ENCODE measurements around the gene SLC39A2.
A peak's percentile ranks its signal among the peaks of the same experiment; 100 is the strongest.
"Not testable (repeated sequence)": the region's sequence is repeated elsewhere in the genome, so short reads cannot be mapped to it uniquely, and the experiment has no call there.

Gene SLC39A2

GRCh38 chr14:20998674-20999366, at the start of gene SLC39A2:
TSS of gene SLC39A2 (plus strand) at chr14:20999293. CDS start at chr14:20999447, 154 bp downstream.
- DNase-seq (ENCODE audit: low spot score): no peak

- DNase-seq (ENCODE audit: low spot score): not testable (repeated sequence)
These were observed 44.2 kb upstream of the SLC39A2 start, which contains the start of gene RNASE2 for GRCh38 chr14:20954736-20955537. TSS of gene RNASE2 (plus strand) at chr14:20955487. CDS start at chr14:20955772, 285 bp downstream.

- DNase-seq (ENCODE audit: low spot score): not testable (repeated sequence)
These were observed 43.6 kb upstream of the SLC39A2 start for GRCh38 chr14:20955538-20955873.

GRCh38 chr14:20956376-20956976, 42.6 kb upstream of the SLC39A2 start:
- peak; percentile 2 for DNase-seq (ENCODE audit: low spot score)

GRCh38 chr14:20958946-20959345, 40.1 kb upstream of the SLC39A2 start:
- DNase-seq (ENCODE audit: low spot score): not testable (repeated sequence)

- no peak for DNase-seq (ENCODE audit: low spot score)
These were observed 29.8 kb upstream of the SLC39A2 start for GRCh38 chr14:20969336-20969735.

- DNase-seq (ENCODE audit: low spot score): no peak
These were observed 28.5 kb upstream of the SLC39A2 start for GRCh38 chr14:20970647-20970982.

- peak; percentile 77 for DNase-seq (ENCODE audit: low spot score)
These were observed 27.9 kb upstream of the SLC39A2 start for GRCh38 chr14:20970983-20971704.

GRCh38 chr14:20971705-20972021, 27.4 kb upstream of the SLC39A2 start:
- no peak for DNase-seq (ENCODE audit: low spot score)

- DNase-seq (ENCODE audit: low spot score): no peak
These were observed 25.6 kb upstream of the SLC39A2 start for GRCh38 chr14:20973501-20973900.

- no peak for DNase-seq (ENCODE audit: low spot score)
These were observed 22.8 kb upstream of the SLC39A2 start for GRCh38 chr14:20976291-20976690.

GRCh38 chr14:20978687-20979086, 20.4 kb upstream of the SLC39A2 start:
- no peak for DNase-seq (ENCODE audit: low spot score)

GRCh38 chr14:20980906-20981305, 18.2 kb upstream of the SLC39A2 start:
- no peak for DNase-seq (ENCODE audit: low spot score)

- no peak for DNase-seq (ENCODE audit: low spot score)
These were observed 16.3 kb upstream of the SLC39A2 start for GRCh38 chr14:20982646-20983369.

- DNase-seq (ENCODE audit: low spot score): not testable (repeated sequence)
These were observed 13.4 kb upstream of the SLC39A2 start for GRCh38 chr14:20985650-20986049.

GRCh38 chr14:20986811-20987210, 12.3 kb upstream of the SLC39A2 start:
- DNase-seq (ENCODE audit: low spot score): no peak

GRCh38 chr14:20988717-20989470, 10.2 kb upstream of the SLC39A2 start:
- peak; percentile 19 for DNase-seq (ENCODE audit: low spot score)

- no peak for DNase-seq (ENCODE audit: low spot score)
These were observed 9.7 kb upstream of the SLC39A2 start for GRCh38 chr14:20989471-20989786.

GRCh38 chr14:20989787-20990600, 9.1 kb upstream of the SLC39A2 start, which contains the start of gene METTL17:
TSS of gene METTL17 (plus strand) at chr14:20989980. CDS start at chr14:20990003, 23 bp downstream.
- DNase-seq (ENCODE audit: low spot score): peak; percentile 90

- DNase-seq (ENCODE audit: low spot score): no peak
These were observed 2.6 kb upstream of the SLC39A2 start for GRCh38 chr14:20996521-20996920.

All from CD4-positive, alpha-beta T cell treated with Interleukin-15 for 4 hours (primary cell).